ENCODE results near the gene PACRG. TPM values are rescaled to one million over a fixed set of nuclear protein-coding genes. Genes with fewer than 3 reads are reported as not detected.

Gene PACRG
- total RNA-seq, 1 experiment from 2014 or later = 0.26 TPM

DNA sequence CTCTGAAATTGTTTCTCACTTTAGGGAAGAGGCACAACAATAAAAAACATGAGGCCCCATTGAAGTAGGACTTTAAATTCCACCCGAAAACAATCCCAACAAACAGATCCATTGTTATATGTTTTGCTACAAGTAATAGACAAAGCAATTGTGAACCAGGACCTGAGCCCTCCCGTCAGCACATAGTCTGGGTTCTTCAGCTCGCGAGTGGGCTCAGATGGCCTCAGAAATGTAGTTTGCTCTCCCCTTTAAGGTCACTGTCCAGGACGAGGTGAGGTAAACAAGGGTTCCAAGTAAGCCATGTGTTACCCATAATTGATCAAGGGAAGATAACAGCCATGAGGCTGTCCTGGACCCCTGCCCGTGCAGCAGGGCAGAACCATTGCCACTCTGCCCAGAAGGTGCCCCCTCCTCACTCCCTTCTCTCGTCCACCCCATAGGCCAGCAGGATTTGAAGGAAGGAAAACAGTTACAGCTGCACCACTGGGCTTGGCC is 526.6 kb downstream of the PACRG start:
- Histone ChIP-seq H3K4me1 (ENCODE audit: insufficient read depth, low read length) (no peaks in the 10 kb centered on the region), H3K23ac (ENCODE audit: insufficient read length, low read depth, low read length) (no peak overlapping the region), H3K9ac (ENCODE audit: extremely low read depth, insufficient read length, low read length) (no peak overlapping the region), H3K56ac (ENCODE audit: insufficient read length, low read depth, low read length) (no peak overlapping the region), H4K5ac (ENCODE audit: insufficient read length, low read depth, low read length) (no peak overlapping the region), H3K4ac (ENCODE audit: low read depth, low read length) (no peak overlapping the region), H3K27ac (ENCODE audit: insufficient read length, low read depth, low read length) (no peak overlapping the region), H2BK15ac (ENCODE audit: low read depth, low read length) (no peak overlapping the region), H3K9me3 (ENCODE audit: control insufficient read depth, low read depth, low read length) (no peaks in the 10 kb centered on the region), H3K79me2 (ENCODE audit: insufficient read depth, low read length) (no peaks in the 10 kb centered on the region), H2BK12ac (ENCODE audit: insufficient read length, low read depth, low read length) (no peak overlapping the region), H2AK5ac (ENCODE audit: insufficient read length, low read length) (no peak overlapping the region), H3K79me1 (ENCODE audit: insufficient read depth, low read depth, low read length, poor library complexity, severe bottlenecking) (no peaks in the 10 kb centered on the region), H3T11ph (ENCODE audit: low read length) (no peak overlapping the region), H3K23me2 (ENCODE audit: insufficient read length, low read depth, low read length, poor library complexity, severe bottlenecking) (no peaks in the 10 kb centered on the region), H4K20me1 (ENCODE audit: control insufficient read depth, insufficient read depth, insufficient read length) (no peaks in the 10 kb centered on the region), H2AFZ (ENCODE audit: low read length) (no peak overlapping the region), H2BK120ac (ENCODE audit: low read depth, low read length, poor library complexity, severe bottlenecking) (no peak overlapping the region), H3K4me2 (ENCODE audit: insufficient read depth, insufficient read length, low read length) (no peak overlapping the region), H2BK5ac (ENCODE audit: insufficient read length, low read length) (no peak overlapping the region), H3K18ac (ENCODE audit: insufficient read length, low read depth, low read length) (no peak overlapping the region), H2BK20ac (ENCODE audit: low read depth, low read length, poor library complexity, severe bottlenecking) (no peak overlapping the region), H4K8ac (replicated peaks; ENCODE audit: insufficient read length, low read depth, low read length) (no peak overlapping the region), H3K27me3 (ENCODE audit: insufficient read depth, low read length) (peaks cover 6% of the 10 kb centered on the region), H3K14ac (ENCODE audit: insufficient read depth, low read length) (no peak overlapping the region), H4K91ac (ENCODE audit: insufficient read length, low read depth, low read length) (no peak overlapping the region)
- TF ChIP-seq, protein P1, sequence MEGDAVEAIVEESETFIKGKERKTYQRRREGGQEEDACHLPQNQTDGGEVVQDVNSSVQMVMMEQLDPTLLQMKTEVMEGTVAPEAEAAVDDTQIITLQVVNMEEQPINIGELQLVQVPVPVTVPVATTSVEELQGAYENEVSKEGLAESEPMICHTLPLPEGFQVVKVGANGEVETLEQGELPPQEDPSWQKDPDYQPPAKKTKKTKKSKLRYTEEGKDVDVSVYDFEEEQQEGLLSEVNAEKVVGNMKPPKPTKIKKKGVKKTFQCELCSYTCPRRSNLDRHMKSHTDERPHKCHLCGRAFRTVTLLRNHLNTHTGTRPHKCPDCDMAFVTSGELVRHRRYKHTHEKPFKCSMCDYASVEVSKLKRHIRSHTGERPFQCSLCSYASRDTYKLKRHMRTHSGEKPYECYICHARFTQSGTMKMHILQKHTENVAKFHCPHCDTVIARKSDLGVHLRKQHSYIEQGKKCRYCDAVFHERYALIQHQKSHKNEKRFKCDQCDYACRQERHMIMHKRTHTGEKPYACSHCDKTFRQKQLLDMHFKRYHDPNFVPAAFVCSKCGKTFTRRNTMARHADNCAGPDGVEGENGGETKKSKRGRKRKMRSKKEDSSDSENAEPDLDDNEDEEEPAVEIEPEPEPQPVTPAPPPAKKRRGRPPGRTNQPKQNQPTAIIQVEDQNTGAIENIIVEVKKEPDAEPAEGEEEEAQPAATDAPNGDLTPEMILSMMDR (conservative IDR thresholded peaks at IDR 0.05) = no peak
- H3K4me3 Mint-ChIP-seq = no peak overlapping the region
- no CpG with 5 or more reads among the region's 7 CpGs for WGBS (ENCODE audit: extremely low coverage, insufficient read length, low lambda C conversion rate)
- H3K27me3 Mint-ChIP-seq (ENCODE audit: low read depth) = peaks cover 27% of the 10 kb centered on the region
- H3K27ac Mint-ChIP-seq = no peak overlapping the region; a peak in 1 of 7 replicates
- peaks cover 5 to 6% of the 10 kb centered on the region in 2 experiments; a peak in 3 of 5 replicates for H3K9me3 Mint-ChIP-seq
- H3K4me1 Mint-ChIP-seq = peaks cover 19 to 22% of the 10 kb centered on the region in 2 experiments
- DNase-seq = no peak
- peaks cover 5 to 6% (median 6%) of the 10 kb centered on the region in 3 experiments; a peak in 4 of 7 replicates for H3K36me3 Mint-ChIP-seq (ENCODE audit: insufficient read depth in 1 of 3, low read depth in 3 of 3)
